ENCODE results near the gene RMND1.

RMND1 gene

DNA sequence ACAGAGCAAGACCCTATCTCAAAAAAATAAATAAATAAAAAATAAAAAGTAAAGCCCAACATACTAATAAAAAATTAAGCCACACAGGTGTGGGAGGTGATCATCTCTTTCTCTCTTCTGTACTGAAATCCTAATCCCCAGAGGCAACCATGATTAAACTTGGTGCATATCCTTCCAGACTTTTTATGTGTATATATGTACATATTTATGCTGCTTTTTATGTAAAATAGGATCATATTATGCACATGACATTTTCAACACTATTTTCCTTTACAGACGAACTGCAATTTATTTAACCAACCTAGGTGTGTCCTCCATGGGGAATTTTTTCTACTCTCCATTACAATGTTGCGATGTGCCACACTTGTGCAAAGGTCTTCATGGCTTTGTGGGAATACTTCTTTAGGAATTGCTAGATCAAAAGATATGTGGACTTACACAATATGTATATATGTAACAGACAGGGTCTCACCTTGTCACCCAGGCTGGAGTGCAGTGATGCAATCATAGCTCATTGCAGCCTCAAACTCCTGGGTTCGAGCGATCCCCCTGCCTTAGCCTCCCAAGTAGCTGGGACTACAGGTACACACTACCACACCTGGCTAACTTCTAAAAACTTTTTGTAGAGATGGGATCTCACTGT, 23.7 kb downstream of the RMND1 start:
- no peak for DNase-seq (ENCODE audit: insufficient read length, low spot score)
- FAIRE-seq = no peak

DNA sequence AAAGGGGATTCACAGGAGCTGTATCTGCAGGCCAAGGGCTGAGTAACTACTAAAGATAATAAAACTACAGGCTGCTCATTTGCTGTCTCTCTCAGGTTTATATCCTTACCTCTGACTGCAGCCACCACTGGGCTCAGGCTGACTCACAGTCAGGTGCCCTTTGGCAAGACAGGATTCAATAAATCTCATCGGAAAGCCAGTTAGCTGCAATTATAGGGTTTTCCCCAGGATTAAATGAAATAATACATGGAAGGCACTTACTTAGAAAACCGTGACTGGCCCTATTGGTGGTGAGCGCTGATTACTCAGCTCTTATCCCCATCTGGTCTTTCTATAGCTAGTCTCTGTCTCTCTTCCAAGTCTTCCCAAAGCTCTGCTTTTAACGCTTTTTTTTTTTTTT, 26.4 kb downstream of the RMND1 start:
- no peak for DNase-seq (ENCODE audit: insufficient read length, low spot score)
- FAIRE-seq = no peak

DNA sequence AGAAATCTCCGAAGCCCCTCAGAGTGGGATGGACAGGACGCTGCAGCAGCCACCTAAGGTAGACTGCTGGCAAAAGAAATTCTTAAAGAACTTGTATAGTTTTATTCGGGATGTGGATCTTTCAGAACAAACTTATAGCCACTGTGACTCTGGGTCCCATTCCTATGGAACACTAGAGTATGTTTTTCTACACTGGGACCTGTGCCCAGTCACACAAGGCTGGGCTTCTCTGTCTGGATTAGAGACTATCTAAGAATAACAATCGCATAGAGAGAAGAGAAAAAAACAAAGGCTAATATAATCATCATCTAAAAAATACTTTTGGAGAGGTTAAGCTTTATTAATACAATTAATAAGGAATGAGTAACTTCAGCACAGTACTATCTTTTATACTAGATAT, 28.9 kb downstream of the RMND1 start:
- FAIRE-seq = no peak
- no peak for DNase-seq (ENCODE audit: insufficient read length, low spot score)

DNA sequence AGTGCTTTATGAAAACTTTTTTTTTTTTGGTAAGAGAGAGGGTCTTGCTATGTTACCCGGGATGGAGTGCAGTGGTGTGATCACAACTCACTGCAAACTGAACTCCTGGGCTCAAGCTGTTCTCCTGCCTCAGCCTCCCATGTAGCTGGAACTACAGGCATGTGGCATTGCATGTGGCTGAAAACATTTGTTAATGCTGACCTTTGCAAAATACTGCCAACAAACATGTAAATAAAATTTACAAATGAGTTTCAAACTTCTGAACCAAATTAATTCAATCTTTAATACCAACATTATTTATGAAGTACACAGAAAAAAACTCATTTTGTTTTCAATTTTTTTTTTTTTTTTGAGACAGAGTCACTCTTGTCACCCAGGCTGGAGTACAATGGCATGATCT, 34.4 kb downstream of the RMND1 start:
- FAIRE-seq (no peak), DNase-seq (ENCODE audit: insufficient read length, low spot score) (no peak)

DNA sequence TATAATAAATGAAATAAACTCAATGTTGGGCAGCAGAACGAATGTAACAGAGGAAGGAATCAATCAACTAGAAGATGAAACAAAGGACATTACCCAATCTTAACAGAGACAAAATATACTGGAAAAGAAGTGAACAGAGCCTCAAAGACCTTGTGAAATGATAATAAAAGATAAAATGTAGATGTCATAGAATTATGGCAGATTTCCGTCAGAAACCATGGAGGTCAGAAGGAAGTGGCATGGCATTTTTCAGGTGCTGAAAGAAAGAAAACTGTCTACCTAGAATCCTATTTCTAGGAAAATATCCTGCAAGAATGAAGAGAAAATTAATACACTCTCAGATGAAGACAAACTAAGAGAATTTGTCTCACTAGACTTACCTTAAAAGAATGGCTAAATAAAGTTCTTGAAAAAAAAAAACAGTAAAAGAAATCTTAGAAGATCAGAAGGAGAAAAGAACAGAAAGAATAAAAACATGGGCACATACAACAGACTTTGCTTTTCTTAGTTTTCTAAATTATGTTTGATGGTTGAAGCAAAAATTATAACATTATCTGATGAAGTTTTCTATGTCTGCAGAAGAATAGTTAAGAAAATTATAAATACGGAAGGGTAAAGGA, 37.2 kb downstream of the RMND1 start:
- FAIRE-seq (no peak), DNase-seq (ENCODE audit: insufficient read length, low spot score) (no peak)

DNA sequence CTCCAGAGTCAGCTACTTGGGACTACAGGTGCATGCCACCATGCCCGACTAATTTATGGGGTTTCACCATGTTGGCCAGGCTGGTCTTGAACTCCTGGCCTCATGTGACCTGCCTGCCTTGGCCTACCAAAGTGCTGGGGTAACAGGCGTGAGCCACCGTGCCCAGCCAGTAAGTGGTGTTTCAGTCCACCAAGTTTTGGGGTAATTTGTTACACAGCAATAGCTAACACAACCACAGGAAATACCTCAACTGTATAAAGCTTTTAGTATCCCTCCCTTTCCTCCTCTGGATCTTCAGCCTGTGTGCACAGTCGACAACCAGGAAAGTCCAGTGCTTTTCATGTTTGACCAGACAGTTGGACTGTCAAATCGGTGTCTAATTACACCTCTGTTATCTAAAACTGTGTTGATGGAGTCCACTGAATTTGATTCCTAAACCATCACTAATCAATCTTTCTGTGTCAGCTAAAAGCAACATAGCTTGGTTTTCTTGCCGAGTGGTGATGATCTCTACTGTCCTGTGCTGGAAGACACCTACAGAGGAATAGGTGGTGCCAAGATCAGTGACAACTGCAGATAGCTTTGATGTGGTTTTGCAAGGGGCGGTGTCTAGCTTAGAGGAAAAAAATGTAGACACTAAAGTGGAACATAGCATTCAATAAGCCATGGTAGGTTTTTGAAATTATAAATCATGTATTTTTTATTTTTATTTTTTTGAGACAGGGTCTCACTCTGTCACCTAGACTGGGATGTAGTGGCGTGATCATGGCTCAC, 38.4 kb downstream of the RMND1 start:
- no peak for DNase-seq (ENCODE audit: insufficient read length, low spot score)
- no peak for FAIRE-seq

DNA sequence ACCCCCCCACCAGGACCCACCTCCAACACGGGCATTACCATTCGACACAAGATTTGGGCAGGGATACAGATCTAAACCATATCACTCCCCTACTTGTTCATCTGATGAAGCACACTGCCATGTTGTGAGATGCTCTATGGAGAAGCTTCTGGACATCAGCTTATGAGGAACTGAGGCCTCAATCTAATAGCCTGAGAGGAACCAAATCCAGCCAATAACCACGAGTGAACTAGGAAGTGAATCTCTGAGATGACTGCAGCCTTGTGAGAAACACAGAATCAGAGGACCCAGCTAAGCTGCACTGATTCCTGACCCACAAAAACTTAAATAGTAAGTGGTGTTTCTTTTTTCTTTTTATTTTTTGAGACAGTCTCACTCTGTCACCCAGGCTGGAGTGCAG, 39.0 kb downstream of the RMND1 start:
- FAIRE-seq (no peak), DNase-seq (ENCODE audit: insufficient read length, low spot score) (no peak)

DNA sequence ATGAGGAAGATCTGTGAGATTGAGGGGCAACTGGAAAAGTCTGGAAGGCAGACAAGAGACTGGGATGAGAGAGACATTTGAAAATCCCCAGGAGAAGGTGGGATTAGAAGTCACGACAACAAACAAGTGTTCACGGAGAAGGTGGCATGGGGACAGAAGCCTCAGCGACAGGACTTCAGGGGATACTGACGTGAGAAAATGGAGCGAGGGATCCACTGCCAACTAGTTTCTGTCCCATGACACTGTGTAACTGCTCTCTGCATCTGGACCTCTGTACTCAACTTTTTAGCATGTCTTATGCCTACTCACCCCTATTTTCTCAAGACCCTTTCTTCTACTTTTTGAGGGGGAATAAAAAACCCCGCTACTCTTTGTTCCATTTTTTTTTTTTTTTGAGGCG, 42.2 kb downstream of the RMND1 start:
- DNase-seq (ENCODE audit: insufficient read length, low spot score) (no peak), FAIRE-seq (no peak)

DNA sequence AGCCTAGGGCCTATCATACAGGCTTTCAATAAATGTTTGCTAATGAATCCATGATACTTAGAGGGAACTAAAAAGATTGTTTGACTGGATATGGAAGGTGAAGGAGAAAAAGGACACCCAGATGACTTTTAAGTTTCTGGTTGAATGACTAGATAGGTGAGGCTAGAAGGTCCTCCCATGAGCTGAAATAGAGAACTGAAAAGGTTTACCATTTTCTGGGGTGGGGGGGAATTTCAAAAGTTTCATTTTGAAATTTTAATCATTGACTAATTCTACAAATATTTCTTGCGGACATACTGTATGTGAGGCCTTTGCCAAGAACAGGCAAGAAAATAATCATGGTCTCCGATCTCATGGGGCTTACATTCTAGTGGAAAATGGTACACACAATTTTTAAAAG, 42.7 kb downstream of the RMND1 start:
- no peak for DNase-seq (ENCODE audit: insufficient read length, low spot score)
- FAIRE-seq = no peak

DNA sequence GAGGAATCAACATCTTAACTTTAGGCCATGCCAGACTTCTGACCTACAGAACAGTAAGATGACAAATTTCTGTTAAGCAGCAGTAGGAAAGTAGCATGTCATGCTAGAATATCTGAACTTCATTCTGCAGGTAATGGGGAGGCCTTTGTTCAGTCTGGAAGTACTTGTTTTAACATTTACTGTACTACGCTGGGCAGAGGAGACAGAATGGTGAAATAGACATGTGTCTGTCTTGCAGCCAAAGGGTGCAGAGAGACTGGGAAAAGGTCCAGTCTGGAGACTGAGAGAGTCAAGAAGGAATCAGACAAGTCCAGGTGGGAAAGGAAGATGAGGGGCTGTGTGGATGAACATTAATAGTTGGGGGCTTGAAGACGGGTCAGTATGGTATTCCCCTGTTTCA, 43.1 kb downstream of the RMND1 start:
- DNase-seq (ENCODE audit: insufficient read length, low spot score) = no peak
- FAIRE-seq = no peak

DNA sequence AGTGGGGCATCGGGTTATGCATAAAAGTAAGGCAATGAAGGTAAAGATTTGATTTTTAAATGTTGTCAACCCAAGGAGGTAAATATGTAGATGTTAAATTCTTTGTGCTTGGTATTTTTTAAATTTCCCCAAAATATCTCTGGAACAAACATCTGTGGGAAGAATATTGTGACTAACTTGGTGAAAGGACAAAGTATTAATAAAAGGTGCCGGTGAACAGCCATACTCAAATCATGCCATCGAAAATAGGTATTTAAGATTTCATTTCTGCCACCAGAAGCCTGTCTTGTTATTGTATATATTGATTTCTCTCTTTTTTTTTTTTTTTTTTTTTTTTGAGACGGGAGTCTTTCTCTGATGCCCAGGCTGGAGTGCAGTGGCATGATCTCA, 48.0 kb downstream of the RMND1 start:
- DNase-seq (ENCODE audit: insufficient read length, low spot score) (no peak), FAIRE-seq (no peak)

DNA sequence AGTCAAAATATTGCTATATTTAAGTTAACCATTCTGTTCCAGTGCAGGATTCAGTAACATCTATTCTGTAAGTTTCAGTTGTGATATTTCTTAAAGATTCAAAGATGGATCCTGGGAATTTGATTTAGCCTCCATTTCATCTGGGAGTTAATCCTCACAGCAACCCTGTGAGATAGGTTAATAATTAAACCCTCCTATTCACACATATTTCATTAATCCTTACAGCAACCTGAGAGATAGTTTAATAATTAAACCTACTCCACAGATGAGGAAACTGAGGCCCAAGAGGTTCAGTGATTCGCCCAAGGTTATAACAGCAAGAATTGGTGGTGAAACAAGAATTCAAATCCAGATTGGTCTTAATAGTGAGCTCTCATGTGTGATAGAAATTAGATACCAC, 49.7 kb downstream of the RMND1 start:
- FAIRE-seq (no peak), DNase-seq (ENCODE audit: insufficient read length, low spot score) (no peak)

DNA sequence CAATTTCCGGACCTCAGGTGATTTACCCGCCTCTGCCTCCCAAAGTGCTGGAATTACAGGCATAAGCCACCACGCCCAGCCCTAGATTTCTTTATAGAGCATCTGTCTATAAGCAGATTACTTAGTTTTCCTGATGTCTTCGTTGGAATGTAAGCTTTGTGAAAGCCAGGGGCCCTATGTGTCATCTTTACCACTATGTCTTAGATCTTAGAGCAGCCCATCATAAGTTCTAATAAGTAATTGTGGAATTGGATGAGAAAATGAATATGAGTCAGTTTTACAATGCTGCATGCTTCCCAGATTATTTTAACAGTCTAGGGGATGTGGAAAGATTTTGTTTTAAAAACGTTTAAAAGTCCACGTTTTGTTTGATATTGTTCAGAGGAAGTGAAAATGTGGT, 51.5 kb downstream of the RMND1 start:
- FAIRE-seq = no peak
- no peak for DNase-seq (ENCODE audit: insufficient read length, low spot score)

DNA sequence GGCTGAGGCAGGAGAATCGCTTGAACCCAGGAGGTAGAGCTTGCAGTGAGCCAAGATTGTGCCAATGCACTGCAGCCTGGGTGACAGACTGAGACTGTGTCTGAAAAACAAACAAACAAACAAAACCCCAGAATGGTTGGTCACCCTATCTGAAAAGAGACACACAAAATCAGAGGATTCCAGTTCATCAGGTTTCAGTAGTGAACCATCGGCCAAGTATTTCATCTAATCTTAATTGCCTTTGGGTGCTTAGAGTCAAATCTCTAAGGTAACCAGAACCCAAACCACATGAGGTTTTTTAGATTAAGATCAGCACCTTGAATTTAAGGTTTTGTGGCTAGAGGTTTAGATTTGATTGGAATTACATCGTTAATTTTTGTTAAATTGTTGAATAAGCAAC, 52.2 kb downstream of the RMND1 start:
- DNase-seq (ENCODE audit: insufficient read length, low spot score) = no peak
- FAIRE-seq = no peak

DNA sequence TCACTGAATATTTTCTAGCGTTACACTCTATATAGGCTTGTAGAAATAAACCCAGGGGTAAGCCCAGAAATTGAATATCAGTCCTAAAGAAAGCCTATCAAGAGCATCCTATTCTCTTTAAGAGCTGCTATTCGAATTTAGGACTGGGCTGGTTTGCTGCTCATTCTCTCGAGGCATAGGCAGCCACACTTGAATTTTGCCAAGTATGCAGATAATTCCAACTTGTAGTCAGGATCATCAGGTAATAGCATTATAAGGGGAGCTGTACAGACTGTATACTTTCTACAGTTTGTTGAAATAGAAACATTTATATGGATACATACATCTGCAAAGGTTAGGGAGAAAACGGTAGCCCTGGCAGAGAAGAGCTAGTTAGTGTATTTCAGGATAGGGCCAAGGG, 58.5 kb downstream of the RMND1 start:
- no peak for FAIRE-seq
- no peak for DNase-seq (ENCODE audit: insufficient read length, low spot score)

DNA sequence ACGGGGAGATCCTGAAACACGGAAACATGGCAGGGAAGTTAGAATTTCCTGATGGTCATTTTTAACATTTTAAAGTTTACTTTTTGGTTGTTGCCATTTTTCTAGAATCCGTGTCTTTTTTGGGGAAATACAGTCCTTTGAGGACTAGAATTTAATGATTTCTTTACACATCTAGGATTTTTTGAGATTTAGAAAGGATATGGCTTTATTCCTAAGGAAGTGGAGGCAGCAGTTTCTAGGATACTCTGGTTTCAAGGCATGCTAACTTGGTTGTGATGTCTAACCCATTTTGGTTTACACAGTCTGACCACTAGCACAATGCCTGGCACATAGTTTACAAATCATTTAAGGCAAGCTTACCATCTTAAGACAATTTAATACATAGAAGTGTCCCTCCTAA, 59.5 kb downstream of the RMND1 start:
- no peak for DNase-seq (ENCODE audit: insufficient read length, low spot score)

DNA sequence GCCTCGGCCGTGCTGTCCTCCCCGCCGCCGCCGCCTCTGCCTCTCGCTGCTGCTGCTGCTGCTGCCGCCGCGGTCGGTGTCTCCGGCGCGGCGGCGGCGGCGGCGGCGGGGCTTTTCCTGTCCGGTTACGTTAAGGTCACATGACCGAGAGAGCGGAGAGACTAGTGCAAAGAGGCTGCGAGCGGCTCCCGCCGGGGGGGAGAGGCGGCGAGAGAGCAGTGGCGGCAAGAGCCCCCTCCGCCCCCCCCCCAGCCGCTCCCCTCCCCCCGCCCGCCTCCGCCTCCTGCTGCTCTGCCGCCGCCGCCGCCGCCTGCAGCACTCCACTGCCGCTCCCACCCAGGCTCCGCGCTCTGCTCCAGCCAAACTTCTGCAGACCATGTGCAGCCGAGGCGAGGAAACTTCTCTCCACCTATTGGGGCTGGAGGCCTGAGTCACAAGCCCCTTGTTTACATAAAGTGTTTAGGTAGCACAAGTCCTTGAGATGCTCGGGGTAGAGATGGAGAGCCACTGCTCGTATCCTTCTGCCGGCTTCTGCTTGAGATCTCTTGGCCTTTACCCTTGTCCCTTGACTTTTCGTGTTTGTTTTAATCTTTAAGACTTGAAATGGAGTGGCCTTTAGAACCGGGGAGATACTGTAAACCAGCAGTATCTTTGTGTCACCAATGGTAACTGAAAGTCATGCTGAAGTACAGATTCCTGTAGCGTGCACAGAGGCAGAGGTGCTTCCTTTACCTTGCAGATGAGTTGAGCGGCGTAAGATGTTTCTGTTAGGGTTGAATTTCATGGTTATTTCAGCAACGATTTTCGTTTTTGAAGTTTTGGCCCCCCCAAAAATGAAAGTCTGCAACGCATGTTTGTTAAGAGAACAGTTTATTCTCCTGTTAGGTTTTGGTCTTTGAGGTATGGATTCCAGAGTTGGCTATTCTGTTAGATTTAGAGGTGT, 60.2 kb downstream of the RMND1 start, which contains the start of gene ZBTB2:
TSS of gene ZBTB2 (minus strand) at position 89 of the 943 bp plus-strand sequence. CDS start 17,922 bp downstream, outside the sequence.
- peak; percentile 41 for DNase-seq (ENCODE audit: insufficient read length, low spot score)
- no peak for FAIRE-seq

More for the DNA sequence above, 59.5 kb downstream of the RMND1 start:
- no peak for FAIRE-seq

DNA sequence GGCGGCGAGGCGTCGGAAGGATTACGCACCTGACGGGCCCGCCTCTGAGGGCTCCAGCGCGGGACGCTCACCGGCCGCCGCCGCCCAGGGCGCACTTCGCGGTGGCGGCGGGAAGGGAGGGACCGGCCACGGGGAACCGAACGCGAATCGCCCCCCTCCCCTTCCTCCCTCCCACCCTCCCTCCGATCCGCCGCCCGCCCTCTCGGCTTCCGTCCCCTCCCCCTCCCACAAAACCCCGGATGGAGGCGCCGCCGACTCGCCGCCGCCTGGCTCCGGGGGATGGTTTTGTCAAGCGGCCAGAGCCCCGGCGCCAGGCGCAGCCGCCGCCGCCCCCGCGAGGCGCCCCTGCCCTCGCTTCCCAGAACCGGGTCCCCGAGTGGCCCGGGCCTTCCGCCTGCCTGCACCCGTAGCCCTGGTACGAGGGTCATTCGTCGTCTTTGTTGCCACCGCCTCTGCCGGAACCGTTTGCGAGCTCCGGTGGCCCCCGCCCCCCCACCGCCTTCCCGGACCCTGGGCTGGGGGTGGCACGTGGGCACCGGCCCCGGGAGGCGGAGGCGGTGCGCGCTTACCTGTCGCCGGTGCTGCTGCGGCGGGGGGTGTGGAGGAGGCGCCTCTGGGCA, 61.0 kb downstream of the RMND1 start:
- FAIRE-seq (no peak), DNase-seq (ENCODE audit: insufficient read length, low spot score) (no peak)

DNA sequence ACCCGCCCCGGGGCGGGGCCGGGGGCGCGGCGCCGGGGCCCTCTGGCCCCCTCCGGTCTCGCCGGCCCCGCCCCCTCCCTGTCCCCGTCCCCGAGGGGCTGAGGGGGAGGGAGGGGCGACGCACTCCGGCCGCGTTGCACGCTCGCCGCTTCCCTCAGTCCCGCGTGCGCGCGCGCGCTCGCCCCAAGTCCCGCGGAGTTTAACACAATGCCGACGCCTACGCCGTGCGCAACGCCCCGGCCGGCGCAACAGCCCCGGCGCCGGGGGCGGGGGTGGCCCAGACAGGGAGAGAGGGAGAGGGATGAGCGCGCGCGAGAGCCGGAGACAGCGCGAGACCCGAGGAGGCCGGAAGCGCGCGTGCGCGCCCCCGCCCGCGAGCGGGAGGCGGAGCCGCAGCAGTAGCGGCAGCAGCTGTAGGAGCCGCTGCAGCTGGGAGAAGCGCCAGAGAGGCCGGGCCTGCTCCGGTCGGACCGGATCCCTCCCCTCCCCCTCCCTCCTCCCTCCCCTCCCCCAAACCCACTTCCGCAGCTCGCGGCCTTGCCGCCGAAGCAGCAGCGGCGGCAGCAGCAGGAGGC, 61.6 kb downstream of the RMND1 start:
- FAIRE-seq (peak; percentile 97), DNase-seq (ENCODE audit: insufficient read length, low spot score) (peak; percentile 81)

DNA sequence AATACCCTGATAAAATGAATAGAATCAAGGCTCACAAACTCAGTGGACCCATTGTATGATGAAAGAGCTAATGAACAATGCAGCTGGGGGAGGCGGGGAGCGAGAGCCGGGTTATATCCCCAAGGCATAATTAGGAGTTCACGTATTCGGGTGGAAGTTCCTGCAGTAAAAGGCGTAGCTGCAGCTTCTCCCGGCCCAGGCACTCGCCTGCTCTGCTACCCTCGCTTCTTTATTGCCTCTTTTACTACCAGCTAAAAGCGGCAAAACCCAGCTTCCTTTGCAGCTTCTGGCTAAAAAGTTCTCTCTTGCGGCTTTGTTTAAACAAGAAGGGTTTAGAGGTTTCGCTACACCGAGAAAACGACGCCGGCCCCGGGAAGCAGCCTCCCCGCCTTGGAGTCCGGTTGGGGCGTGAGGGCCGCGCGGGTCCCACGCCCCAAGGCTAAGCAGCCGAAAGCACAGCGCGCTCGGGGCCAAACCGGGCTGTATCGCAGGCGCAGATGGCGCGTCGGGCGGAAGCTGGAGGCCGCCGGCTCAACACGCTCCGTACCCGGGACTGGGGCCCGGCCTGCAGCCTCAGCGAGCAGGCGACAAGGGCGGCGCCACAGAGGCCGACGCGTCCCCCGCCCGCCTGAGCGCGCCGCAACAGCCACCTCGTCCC, 62.2 kb downstream of the RMND1 start:
- no peak for FAIRE-seq
- DNase-seq (ENCODE audit: insufficient read length, low spot score) = no peak

Measured in HTR-8/SVneo (cell line).